Measurements from ENCODE around the gene KIAA0319L.

GRCh38 chr1:35561297-35561971 is 4.2 kb upstream of the KIAA0319L start:
- TF ChIP-seq POLR2A (IDR thresholded peaks at IDR 0.05) (no peak), CTCF (IDR thresholded peaks at IDR 0.05) (no peak)
